ENCODE measurements around the gene SYT3. TPM values are rescaled to one million over a fixed set of nuclear protein-coding genes. Genes with fewer than 3 reads are reported as not detected.

SYT3 gene
- total and polyA plus RNA-seq, 2 of the 8 experiments (the other 6 are each of a cell fraction or from before 2014, with no cell fraction given): 6.7 to 17.3 TPM

- Histone ChIP-seq H3K36me3 (ENCODE audit: control insufficient read depth in 2 of 4, insufficient read depth in 4 of 4, low read length in 3 of 4) (no peaks in the 10 kb centered on the region), H3K9me3 (ENCODE audit: insufficient read depth in 2 of 2, low read depth in 1 of 2, low read length in 1 of 2) (no peaks in the 10 kb centered on the region), H3K4ac (replicated peaks; ENCODE audit: insufficient read length, low read depth, low read length) (peak overlapping the region; percentile 40), H4K8ac (ENCODE audit: extremely low read depth, insufficient read depth, low read length) (peak overlapping the region; percentile 81), H4K20me1 (replicated peaks in 1 of 2; ENCODE audit: control insufficient read depth in 1 of 2, insufficient read depth in 2 of 2, low read length in 2 of 2) (peaks cover 0 to 6% of the 10 kb centered on the region in 2 experiments), H3K79me2 (ENCODE audit: control insufficient read depth in 1 of 2, insufficient read depth in 2 of 2, low read length in 2 of 2) (no peaks in the 10 kb centered on the region), H3K23ac (ENCODE audit: insufficient read length) (no peak overlapping the region), H2BK12ac (ENCODE audit: low read depth, low read length) (no peak overlapping the region), H3K23me2 (ENCODE audit: low read depth, low read length) (peaks cover 14% of the 10 kb centered on the region), H2BK20ac (ENCODE audit: low read length) (no peak overlapping the region), H3K27me3 (replicated peaks in 1 of 4; ENCODE audit: control insufficient read depth in 3 of 4, extremely low read depth in 1 of 4, insufficient read depth in 3 of 4, low read length in 3 of 4) (no peaks in the 10 kb centered on the region; a peak in 2 of 7 replicates), H4K91ac (replicated peaks; ENCODE audit: insufficient read length, low read length) (no peak overlapping the region), H3K4me3 (ENCODE audit: extremely low read depth in 1 of 4, insufficient read depth in 2 of 4, low read depth in 3 of 4, low read length in 4 of 4) (peak overlapping the region; percentile 80 to 88 (median 84)), H2AFZ (ENCODE audit: low read length) (peak overlapping the region; percentile 33), H3K14ac (ENCODE audit: insufficient read length) (no peak overlapping the region), H3K9ac (replicated peaks in 1 of 4; ENCODE audit: extremely low read depth in 1 of 4, low read depth in 3 of 4, low read length in 3 of 4) (peak overlapping the region in 3 of 4 experiments; percentile 75 to 77 (median 77); a peak in 6 of 7 replicates), H2BK120ac (replicated peaks; ENCODE audit: low read depth, low read length) (no peak overlapping the region), H3K18ac (ENCODE audit: extremely low read depth, low read length) (no peak overlapping the region), H2BK15ac (ENCODE audit: low read length) (no peak overlapping the region), H2AK5ac (ENCODE audit: low read depth, low read length) (no peak overlapping the region; the same call in 1 of the 2 replicates), H2BK5ac (ENCODE audit: low read depth, low read length) (peak overlapping the region; percentile 95; the same call in 1 of the 2 replicates), H3K4me2 (ENCODE audit: insufficient read depth in 1 of 2, low read depth in 2 of 2, low read length in 2 of 2) (peak overlapping the region; percentile 96 to 97), H4K5ac (ENCODE audit: insufficient read length, low read depth, low read length) (peak overlapping the region; percentile 23), H3K4me1 (replicated peaks in 1 of 4; ENCODE audit: control insufficient read depth in 3 of 4, insufficient read depth in 4 of 4, low read length in 3 of 4) (peaks cover 2 to 14% (median 6%) of the 10 kb centered on the region in 4 experiments; a peak in 6 of 7 replicates), H3K27ac (ENCODE audit: low read depth, low read length) (peak overlapping the region; percentile 84), H3K56ac (replicated peaks; ENCODE audit: insufficient read length, low read depth, low read length) (peak overlapping the region; percentile 63), H3K79me1 (ENCODE audit: low read depth, low read length) (no peaks in the 10 kb centered on the region)
- FAIRE-seq (peak; percentile 32), DNase-seq (ENCODE audit: low read depth in 1 of 2, low spot score in 2 of 2) (peak; percentile 98 to 99)
- POLR2A ChIA-PET (ENCODE audit: partially characterized antibody): no interaction called here
- WGBS, 2 experiments (ENCODE audit: extremely low coverage in 1 of 2, insufficient coverage in 1 of 2, insufficient read length in 1 of 2, insufficient replicate concordance in 2 of 2, low coverage in 1 of 2, low lambda C conversion rate in 2 of 2, missing lambda C conversion rate in 1 of 2): 5% methylated on average over 18 of the region's 38 CpGs; no CpG with 5 or more reads in 1 of the 2 experiments
- CTCF ChIA-PET (ENCODE audit: partially characterized antibody): no interaction called here
- TF ChIP-seq E2F6 (IDR thresholded peaks at IDR 0.05) (peak; percentile 14; the same call in 1 of the 2 replicates), SUZ12 (IDR thresholded peaks at IDR 0.05; ENCODE audit: low read length) (no peak), JUN (IDR thresholded peaks at IDR 0.05; ENCODE audit: low read depth, low read length) (no peak), BCL11A (IDR thresholded peaks at IDR 0.05; ENCODE audit: low read depth in 2 of 2, low read length in 2 of 2) (no peak), CREB1 (IDR thresholded peaks at IDR 0.05) (peak; percentile 91), SRF (IDR thresholded peaks at IDR 0.05; ENCODE audit: low read depth, low read length) (no peak), JUND (IDR thresholded peaks at IDR 0.05; ENCODE audit: low read length) (peak; percentile 6; the same call in 1 of the 2 replicates), YY1 (IDR thresholded peaks at IDR 0.05; ENCODE audit: low read depth, low read length) (peak; percentile 59; the same call in 1 of the 2 replicates), CBX8 (IDR thresholded peaks at IDR 0.05; ENCODE audit: borderline replicate concordance, low read depth, low read length) (no peak), RXRA (IDR thresholded peaks at IDR 0.05; ENCODE audit: insufficient read depth, low read depth, low read length) (no peak), SIRT6 (IDR thresholded peaks at IDR 0.05; ENCODE audit: low read length) (no peak), SIN3A (conservative IDR thresholded peaks at IDR 0.05 in 1 of 2, IDR thresholded peaks at IDR 0.05 in 1 of 2; ENCODE audit: low read depth in 1 of 2, low read length in 2 of 2) (no peak)
These were observed 18.2 kb upstream of the SYT3 start for GRCh38 chr19:50657712-50658440.

All from H1 (cell line).